ENCODE measurements around the gene SND1.

The SND1 gene

GRCh38 chr7:127616724-127617123 is 35.3 kb upstream of the SND1 start:
- Histone ChIP-seq H3K9me3 (ENCODE audit: control insufficient read depth, insufficient read depth, low read depth, low read length) (no peaks in the 10 kb centered on the region), H3K27ac (ENCODE audit: extremely low read depth, low read depth, low read length) (no peak overlapping the region), H3K36me3 (ENCODE audit: control insufficient read depth in 2 of 2, insufficient read depth in 1 of 2, low read length in 2 of 2) (no peaks in the 10 kb centered on the region), H3K4me1 (ENCODE audit: control insufficient read depth, insufficient read depth, low read length) (no peaks in the 10 kb centered on the region), H3K4me3 (ENCODE audit: low read depth, low read length) (no peak overlapping the region)
- ChIA-PET CTCF (interaction anchor here (0.6 to 3.0 kb wide), 3 partner anchors 12 to 390 kb away, joined by 3 to 17 read pairs (median 3); no protein-coding TSS in a partner anchor), POLR2A (no interaction called here)
- TF ChIP-seq ZNF169 (tag by site-specific recombination; IDR thresholded peaks at IDR 0.05) (no peak), ZNF488 (tag by site-specific recombination; IDR thresholded peaks at IDR 0.05) (no peak), ZFP41 (tag by site-specific recombination; IDR thresholded peaks at IDR 0.05; ENCODE audit: borderline replicate concordance) (no peak), ZNF423 (tag by site-specific recombination; IDR thresholded peaks at IDR 0.05) (no peak), ZNF121 (tag by site-specific recombination; IDR thresholded peaks at IDR 0.05) (no peak), MEIS1 (CRISPR knock-in tag; IDR thresholded peaks at IDR 0.05; ENCODE audit: borderline replicate concordance) (no peak), ZNF837 (tag by site-specific recombination; IDR thresholded peaks at IDR 0.05) (no peak), ZNF335 (tag by site-specific recombination; conservative IDR thresholded peaks at IDR 0.05) (no peak), GLIS2 (tag by site-specific recombination; IDR thresholded peaks at IDR 0.05) (no peak), ZNF529 (tag by site-specific recombination; IDR thresholded peaks at IDR 0.05; ENCODE audit: insufficient replicate concordance) (no peak), REST (tag by site-specific recombination; IDR thresholded peaks at IDR 0.05) (no peak), SETDB1 (IDR thresholded peaks at IDR 0.05; ENCODE audit: insufficient read length, low read length) (no peak)

- Histone ChIP-seq H3K27ac (ENCODE audit: extremely low read depth, low read depth, low read length) (no peak within 1 kb of the TSS), H3K4me3 (ENCODE audit: low read depth, low read length) (no peak within 1 kb of the TSS), H3K36me3 (ENCODE audit: control insufficient read depth in 2 of 2, insufficient read depth in 1 of 2, low read length in 2 of 2) (no peaks in the 10 kb centered on the region), H3K4me1 (ENCODE audit: control insufficient read depth, insufficient read depth, low read length) (no peaks in the 10 kb centered on the region), H3K9me3 (ENCODE audit: control insufficient read depth, insufficient read depth, low read depth, low read length) (no peaks in the 10 kb centered on the region)
- no peak for TF ChIP-seq ZFP37 (tag by site-specific recombination; IDR thresholded peaks at IDR 0.05)
- TF ChIP-seq ZNF248 (tag by site-specific recombination; IDR thresholded peaks at IDR 0.05) = no peak
- no peak for TF ChIP-seq ZNF555 (tag by site-specific recombination; conservative IDR thresholded peaks at IDR 0.05)
- no peak for TF ChIP-seq ZNF366 (tag by site-specific recombination; conservative IDR thresholded peaks at IDR 0.05)
- TF ChIP-seq ZNF202 (tag by site-specific recombination; IDR thresholded peaks at IDR 0.05; ENCODE audit: borderline replicate concordance) = no peak
- TF ChIP-seq PATZ1 (tag by site-specific recombination; IDR thresholded peaks at IDR 0.05) = no peak
- ChIA-PET CTCF (interaction anchor here (0.7 to 3.0 kb wide), 2 partner anchors 11 to 20 kb away, joined by 3 to 17 read pairs; no protein-coding TSS in a partner anchor), POLR2A (no interaction called here)
Observed at GRCh38 chr7:127618042-127618441, 34.0 kb upstream of the SND1 start, which contains the start of gene PAX4. Gene PAX4 (minus strand): TSS chr7:127618142. CDS start chr7:127615928, 2,214 bp downstream.
